NCI-H1048 (cell line): ENCODE data around the gene CPS1.
A peak's percentile ranks its signal among the peaks of the same experiment; 100 is the strongest.

Experiments used
- DNase-seq: peaks from one replicate; lab custom pipeline; 2025; lab: John Stamatoyannopoulos, UW

The CPS1 gene

DNA sequence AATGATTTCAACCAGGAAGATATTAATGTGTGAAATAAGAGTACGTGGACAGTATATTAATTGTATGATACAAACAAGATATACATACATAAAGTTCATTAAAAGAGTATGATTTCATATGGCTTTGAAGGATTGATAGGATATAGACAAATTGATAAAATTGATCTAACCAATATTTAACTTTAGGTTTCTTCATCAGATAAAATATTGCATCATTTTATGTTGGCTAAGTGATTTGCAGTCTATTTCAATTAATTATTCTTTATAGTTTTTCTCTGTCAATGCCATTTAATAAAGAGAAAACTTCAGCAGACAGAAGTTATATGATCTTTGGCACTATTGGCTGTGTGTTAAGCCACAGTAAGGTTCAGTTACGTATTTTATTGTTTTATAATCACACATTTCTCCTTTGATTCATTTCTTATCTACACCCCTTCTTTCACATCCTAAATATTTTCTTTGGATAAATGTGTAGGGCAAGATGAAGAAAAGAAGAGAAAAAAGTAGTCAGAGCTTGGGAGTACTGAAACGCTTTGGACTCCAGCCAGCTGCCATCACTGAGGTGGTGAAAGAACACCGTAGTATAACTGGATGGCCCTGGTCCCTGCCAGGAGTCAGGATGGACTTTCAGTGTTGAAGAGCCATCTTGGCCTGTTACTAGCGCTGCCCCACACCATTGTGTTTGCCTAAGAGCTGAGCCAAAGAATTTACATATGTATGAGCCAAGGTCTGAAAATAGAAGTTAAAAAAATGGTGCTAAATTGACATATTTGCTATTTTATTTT, 9.8 kb upstream of the CPS1 start:
- DNase-seq: no peak

DNA sequence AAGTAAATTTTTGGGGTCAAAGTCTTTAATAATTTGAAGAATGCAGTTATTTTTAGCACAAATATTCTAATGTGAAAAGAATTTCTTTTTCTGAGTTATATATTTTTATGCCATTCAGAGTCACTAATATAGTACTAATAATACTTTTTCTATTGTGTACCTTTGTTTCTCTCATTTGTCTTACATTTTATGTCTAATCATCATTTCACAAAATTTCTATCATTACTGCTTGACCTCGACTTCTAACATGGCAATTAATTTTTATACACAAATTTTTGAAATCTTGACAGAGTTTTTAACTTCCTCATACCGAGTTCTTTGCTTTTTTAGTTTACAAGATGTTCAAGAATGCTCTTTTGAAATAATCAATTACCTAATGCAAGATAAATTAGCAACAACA, 8.4 kb upstream of the CPS1 start:
- no peak for DNase-seq

DNA sequence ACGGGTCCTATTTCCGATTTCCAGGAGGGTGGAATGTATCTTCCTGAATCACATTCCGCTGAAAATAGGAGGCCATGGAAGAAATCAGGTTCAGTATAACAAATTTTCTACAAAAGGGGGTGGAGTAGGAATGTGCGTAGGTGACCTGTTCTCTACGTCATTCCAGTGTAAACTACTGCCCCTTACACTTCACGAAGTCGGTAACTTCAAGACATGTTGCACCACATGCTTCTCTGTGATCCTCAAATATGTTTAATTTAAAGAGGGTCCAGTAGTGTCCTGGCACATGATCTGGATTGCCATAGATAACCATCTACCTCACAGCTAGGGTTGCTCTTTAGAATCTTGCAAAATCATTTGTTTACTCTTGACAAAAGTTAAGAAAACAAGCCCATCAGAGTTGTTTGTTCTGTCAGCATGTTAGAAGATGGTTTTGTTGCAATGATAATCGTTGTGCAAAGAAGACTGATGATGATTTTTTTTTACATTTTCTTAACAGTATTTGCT, 7.5 kb upstream of the CPS1 start:
- no peak for DNase-seq

DNA sequence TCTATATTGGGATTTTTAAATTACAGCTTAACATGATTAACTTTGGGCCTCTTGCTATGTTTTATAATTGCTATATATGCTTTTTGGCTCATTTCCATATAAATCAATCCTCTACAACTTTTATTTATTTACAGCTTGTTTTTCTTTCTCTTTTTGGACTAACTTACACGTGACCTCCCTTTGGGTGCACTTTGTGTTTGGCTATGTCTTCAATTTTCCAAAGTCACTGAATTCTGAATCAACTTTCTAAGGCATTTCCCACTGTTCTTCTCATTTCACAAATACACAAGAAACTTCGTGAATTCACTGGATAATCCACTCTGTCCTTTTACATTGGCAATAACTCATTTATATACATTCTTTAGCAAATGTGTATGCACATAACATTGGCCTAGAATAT, 5.4 kb upstream of the CPS1 start:
- DNase-seq: no peak

DNA sequence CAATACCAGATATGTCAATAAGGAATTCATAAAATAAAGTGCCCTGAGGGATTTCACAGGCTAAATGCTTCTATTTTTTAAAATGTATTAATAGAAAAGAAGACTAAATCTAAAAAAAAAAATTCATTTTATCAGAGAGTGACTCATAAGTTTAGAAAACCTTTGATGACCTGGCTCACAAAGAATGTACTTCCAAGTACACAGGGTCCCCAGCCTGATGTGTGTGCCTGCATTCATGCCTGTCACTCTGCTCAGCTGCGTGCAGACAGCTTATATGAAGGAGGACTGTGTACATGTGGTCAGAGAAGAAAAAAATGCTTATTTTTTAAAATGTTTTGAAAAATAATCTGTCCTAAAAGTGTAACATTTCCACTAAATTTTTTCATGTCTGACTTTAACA, 3.0 kb upstream of the CPS1 start:
- DNase-seq: no peak

DNA sequence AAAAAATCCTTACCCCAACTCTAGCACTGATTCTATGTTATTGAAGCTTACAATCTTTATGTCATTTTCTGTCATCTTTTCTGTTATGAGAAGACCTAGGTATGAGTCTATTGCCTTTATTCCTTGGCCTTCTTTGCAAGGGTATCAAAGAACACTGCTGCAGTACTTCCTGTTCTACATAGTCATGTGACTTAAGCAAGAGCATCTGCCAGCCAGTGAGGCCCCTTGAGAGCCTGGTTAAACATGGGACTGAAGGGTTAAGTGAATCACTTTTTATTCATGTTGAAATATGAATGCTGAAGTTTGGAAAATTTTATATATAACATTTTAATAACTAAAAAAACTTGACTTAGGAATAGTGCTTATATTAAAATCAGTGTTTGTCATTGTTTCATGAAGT, 844 bp upstream of the CPS1 start:
- DNase-seq: no peak

DNA sequence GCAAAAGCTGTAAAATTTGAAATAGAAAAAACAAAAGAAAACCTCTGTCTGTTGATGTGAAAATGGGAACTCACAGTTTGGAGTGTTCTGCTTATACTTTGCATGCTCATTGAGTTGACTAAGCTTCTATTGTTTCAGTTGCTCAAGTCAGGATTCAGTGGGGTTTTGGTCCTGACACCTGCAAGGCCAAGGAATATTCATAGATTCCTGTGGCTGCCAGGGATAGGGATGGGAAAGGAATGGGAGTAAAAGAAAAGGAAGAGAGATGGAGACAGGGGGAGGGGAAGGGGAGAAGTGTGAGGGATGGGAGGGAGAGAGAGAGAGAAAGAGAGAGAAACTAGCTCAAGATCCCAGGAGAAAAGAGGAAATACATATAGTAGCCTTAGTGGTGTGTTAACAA, 1.3 kb downstream of the CPS1 start:
- no peak for DNase-seq

DNA sequence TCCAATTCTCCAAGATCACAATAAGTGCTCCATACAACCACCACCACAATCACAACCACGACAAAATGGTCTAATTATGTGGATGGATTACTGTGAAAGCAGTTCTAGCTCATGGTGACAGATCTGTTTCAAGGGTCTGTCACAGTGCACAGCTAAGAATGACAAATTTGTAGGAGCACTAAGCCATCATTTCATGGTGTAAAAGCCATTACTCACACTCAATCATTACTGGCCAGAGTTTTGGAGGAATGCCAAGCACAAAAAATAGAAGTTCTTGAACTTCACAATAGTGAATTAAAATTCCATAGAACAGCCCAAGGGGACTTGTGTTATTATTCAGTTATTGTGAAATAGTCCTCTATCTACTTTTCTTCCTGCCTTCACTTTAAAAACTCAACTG, 2.3 kb downstream of the CPS1 start:
- DNase-seq: no peak

DNA sequence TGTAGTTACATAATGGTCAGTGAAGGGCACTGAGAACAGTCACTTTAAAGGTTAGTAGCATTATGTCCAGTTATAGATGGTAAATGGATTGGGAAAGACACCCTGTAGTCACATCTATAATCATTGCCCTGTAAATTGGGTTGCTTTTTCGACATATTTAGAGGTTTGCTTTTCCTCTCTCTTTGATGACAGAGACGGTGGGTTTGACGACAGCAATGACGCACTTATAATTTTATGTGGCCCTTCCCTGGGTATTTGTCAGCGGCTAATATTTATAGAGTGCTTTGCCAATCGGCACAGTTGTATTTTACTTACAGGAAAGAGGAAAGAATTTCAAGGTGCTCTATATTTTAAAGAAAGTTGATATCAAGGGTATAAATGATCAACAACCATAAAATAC, 2.8 kb downstream of the CPS1 start:
- DNase-seq: no peak

DNA sequence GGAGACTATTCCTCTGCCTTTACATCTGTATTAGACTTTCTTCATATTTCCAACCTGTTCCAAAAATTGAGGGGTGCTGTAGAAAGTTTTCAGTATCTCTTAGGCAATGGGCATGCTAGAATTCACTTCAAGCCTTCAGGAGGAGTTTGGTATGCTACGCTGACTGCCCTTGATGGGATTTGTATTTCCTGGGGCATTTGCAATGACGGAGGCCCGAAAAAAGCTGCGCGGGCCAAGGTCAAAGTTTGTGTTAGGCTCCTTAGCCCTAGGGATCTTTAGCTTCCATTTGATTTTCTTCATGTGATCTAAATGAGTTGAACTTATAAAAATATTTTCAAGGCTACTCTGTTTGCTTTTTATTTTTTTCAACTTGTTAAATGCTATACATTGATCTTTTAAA, 5.1 kb downstream of the CPS1 start:
- no peak for DNase-seq

DNA sequence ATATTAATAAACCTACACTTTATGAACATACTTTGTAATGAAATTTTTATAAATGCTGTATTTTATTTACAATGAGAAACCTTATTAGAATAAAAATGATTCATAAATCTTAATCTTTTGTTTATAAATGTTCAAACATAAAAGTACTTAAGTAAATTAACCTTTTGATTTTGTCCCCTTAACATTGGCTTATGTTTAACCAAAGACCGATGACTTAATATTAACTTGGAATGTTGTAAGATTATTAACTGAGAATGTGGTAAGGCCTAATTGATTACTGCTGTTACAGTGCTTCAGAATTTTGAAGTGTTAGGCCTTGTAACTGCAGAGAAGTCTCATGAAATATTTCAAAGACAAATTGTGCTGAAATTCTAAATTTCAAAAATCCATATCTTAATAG, 5.7 kb downstream of the CPS1 start:
- no peak for DNase-seq

DNA sequence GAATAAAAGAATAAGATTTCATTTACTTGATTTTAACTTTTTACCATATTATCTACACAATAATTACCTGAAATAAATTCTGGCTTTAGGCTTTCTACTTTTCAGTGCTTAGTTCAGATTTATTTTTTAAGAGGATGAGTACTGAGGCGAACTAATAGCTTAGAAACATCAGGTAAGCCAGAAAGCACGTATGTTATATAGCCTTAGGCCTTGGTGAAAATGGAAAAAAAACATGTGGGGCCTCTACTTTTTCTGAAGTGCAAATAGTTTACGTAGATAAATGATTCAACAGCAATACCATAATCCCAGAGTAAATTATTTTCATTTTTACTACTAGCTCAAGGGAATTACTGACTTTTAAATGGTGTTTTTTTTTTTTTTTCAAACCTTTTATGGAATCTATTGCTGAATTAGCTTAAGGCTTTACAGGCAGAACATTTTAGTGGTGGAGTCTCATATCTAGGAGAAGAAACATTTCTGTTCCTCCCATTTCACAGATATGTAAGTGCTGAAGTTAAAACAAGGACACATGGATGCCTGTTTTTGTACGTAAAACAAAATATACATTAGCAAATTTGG, 6.2 kb downstream of the CPS1 start:
- DNase-seq: no peak

DNA sequence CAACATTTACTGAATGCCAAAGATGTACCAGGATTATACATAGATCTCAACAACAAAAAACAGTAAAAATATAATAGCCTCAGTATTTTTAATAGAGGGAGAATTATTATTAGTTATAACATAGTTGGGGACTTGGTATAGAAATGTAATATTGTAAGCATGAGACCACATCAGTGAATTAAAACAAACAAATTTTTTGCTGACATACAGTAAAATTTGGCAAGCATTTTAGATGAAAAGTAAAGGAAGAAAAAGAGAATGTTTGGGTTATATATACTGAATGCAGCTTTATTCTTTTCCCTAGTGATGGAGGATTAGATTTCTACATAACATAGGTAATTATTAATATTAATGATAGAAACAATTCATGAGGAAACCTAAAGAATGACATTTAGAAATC, 10.9 kb downstream of the CPS1 start:
- DNase-seq: no peak

DNA sequence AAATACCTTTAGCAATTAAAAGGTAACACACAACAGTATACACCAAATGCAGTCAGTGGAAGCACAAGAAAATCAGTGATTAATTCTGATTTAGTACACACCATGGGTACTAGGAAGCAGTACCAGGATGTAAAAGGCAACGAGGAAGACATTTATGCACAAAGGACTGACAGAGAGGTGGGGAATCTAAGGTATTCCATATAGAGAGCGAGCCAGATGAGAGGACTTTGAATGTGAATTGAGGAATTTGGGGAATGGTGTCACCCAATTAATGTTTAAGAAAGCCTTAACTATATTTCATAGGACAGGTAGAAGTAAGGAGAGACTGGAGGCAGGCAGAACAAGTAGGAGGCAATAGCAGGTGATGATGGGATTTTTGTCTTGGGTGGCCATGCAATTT, 11.7 kb downstream of the CPS1 start:
- DNase-seq: no peak

DNA sequence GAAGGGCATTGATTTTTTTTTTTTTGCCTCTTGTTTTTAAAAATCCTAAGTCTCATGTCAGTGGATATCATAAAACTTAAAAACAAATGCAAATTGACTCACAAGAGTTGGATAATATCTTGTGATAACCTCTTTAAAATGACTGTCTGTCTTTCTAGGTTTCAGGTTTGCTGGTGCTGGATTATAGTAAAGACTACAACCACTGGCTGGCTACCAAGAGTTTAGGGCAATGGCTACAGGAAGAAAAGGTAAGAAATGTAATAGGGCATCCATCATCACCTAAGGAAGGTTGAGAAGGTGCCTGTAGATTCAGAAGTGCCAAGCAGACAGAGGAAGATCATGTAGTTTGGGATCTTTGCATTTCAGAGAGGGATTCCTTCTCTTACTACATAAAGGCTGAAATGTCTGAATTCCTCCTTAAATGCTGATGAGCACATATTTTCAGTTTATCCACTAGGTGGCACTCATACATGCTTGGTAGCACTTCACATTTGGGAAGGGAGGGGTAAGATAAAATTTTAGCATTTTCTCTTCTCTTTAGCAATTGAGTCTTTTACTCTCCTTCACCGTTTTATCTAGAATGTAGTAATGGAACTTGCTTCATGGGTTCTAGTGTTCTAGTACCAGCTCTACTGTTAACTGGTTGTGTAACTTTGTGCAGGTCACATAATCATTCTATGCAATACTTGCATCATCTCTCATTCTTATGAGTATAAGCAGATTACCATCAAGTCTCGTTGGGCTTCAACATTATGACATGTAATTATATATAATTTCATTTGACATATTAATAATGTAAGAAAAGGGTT, 21.1 kb downstream of the CPS1 start:
- peak; percentile 5 for DNase-seq

DNA sequence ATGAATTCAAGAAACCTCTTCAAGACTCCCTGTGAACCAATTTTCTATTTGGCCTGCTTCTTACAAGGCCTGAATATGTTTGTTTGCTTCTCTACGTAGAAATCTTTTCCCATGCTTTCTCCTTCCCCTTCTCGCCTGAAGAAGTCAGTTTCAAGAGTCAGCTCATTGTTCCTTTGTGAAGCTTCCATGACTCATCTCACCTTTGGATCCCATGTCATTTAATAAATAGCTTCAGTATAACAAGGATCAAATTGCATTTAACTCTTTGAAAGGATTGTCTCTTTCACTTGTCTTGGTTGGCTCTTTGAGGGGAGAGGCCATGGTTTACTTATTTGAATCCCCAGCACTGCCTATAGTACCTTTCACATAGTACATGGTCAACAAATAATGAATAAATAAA, 28.4 kb downstream of the CPS1 start:
- no peak for DNase-seq

DNA sequence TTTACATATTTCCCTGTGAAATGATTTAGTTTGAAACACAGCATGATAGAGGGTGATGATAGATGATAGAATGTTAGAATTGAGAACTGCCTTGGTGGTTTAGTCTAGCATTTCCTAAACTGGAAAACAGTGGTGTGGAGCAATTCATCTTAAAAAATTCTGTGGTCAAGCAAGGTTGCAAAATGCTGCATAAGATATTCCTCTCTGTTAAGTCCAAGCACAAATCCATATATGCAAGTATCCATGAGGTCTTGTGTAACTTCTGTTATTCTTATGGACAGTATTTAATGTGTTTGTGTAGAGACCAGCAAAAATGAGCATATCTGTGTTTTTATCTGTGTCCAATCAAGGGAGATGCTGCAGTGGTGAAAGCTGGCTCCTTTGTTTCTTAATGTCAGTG, 30.0 kb downstream of the CPS1 start:
- no peak for DNase-seq

DNA sequence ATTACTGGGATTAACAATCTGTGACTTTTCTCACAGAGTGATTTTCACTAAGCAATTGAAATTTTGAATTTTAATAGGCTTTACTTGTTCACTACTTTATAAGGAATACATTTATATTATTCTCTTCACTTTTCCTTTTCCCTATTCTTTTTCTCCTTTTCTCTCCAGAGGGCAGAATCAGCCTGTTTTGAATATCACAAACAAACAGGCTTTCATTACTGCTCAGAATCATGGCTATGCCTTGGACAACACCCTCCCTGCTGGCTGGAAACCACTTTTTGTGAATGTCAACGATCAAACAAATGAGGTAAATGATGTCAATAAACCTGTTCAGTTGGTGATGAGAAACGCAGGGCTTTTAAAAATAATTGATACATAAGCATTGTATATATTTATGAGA, 35.3 kb downstream of the CPS1 start:
- DNase-seq: no peak

DNA sequence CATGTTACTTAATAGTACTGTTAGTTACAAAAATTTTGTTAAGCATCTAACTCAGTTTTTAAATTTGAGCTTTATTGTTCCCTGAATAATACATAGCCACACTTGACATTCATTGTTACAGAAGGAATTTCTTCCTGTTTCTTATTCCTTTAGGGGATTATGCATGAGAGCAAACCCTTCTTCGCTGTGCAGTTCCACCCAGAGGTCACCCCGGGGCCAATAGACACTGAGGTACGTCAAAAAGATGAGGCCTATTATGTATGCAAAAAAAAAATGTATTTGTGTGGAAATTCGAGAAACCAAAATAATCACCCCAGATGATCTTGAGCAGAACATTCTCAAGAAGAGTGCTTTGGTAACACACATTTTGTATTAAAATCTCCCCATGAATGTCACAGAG, 36.3 kb downstream of the CPS1 start:
- no peak for DNase-seq

DNA sequence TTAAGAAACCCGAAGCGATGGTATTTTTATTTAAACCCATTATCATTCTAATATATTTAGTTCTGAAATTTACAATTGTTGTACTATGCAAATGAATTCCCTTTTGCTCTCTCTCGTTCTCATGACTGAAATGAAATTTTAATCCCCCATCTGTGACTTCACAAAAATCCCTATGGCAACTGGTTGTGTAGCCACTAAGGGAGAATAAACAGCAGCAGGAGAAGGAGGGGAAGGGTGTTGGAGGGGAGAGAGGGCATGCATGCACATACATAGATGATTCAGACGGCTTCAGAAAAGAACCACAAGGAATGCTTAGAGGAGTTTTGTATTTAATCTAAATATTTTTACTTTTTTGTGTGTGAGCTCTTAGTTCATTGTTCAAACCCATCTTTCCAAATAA, 36.8 kb downstream of the CPS1 start:
- DNase-seq: no peak

DNA sequence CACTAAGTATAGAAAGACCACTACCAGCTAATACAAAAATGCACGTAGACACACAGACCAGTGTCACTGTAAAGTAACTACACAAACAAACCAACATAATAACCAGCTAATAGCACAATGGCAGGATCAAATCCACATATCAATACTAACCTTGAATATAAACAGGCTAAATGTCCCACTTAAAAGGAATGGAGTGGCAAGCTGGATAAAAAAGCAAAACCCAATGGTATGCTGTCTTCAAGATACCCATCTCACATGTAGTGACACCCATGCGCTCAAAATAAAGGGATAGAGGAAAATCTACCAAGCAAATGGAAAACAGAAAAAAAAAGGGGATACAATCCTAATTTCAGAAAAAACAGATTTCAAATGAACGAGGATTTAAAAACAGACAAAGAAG, 41.8 kb downstream of the CPS1 start:
- no peak for DNase-seq

DNA sequence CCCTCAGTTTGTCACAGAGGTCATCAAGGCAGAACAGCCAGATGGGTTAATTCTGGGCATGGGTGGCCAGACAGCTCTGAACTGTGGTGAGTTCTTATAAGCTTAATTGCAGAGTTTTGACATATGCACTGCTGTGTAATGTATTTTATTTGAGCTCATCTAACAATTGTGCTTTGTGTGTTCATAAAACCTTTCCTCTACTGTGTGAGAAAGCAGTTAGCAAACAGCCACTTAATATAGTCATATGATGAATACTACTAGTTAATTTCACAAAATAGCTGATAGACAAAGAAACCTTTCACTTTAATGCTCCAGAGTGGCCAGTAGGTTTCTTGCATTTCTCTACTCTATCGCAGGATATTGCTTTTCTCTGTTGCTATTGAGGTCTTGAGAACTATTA, 43.1 kb downstream of the CPS1 start:
- DNase-seq: no peak

DNA sequence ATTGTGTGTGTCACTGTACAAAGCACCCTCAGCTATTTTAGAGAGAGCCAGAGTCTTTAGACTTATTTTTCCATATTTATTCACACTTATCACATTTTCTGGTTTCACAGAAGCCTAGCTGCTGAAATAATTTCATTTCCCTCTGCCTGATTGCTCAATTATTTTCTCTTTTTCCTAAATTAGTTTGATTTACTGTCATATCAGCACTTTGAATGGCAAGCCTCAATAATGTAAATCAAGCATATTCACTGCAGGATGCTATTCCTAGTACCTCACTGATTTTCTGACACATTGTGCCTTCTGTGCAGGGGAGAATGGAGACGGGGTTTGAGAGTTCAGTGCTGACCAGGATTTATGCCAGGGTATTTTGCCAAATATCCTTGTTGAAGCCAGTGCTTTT, 48.3 kb downstream of the CPS1 start:
- no peak for DNase-seq
